DMS153 (cell line): ENCODE results near the gene MNX1.

ENCODE experiments used
- DNase-seq: peaks from one replicate; lab custom pipeline; 2025; lab: John Stamatoyannopoulos, UW

Gene MNX1

GRCh38 chr7:157032644-157033482, 22.4 kb upstream of the MNX1 start:
- no peak for DNase-seq

GRCh38 chr7:157032128-157032527, 21.7 kb upstream of the MNX1 start:
- DNase-seq: no peak

GRCh38 chr7:157028199-157028903, 17.9 kb upstream of the MNX1 start:
- DNase-seq: no peak

- peak; percentile 41 for DNase-seq
Observed at GRCh38 chr7:157027568-157028198, 17.2 kb upstream of the MNX1 start.

GRCh38 chr7:157024716-157025115, 14.3 kb upstream of the MNX1 start:
- no peak for DNase-seq

GRCh38 chr7:157023589-157023905, 13.1 kb upstream of the MNX1 start:
- no peak for DNase-seq

- DNase-seq: no peak
Observed at GRCh38 chr7:157022681-157023588, 12.5 kb upstream of the MNX1 start.

GRCh38 chr7:157021871-157022680, 11.6 kb upstream of the MNX1 start:
- no peak for DNase-seq

GRCh38 chr7:157021071-157021870, 10.8 kb upstream of the MNX1 start:
- DNase-seq: no peak

- no peak for DNase-seq
Observed at GRCh38 chr7:157020514-157021070, 10.1 kb upstream of the MNX1 start.

GRCh38 chr7:157019718-157020451, 9.4 kb upstream of the MNX1 start:
- no peak for DNase-seq

- DNase-seq: no peak
Observed at GRCh38 chr7:157018997-157019608, 8.6 kb upstream of the MNX1 start.

- no peak for DNase-seq
Observed at GRCh38 chr7:157018328-157018996, 8.0 kb upstream of the MNX1 start.

GRCh38 chr7:157017603-157018327, 7.3 kb upstream of the MNX1 start:
- DNase-seq: no peak

- DNase-seq: no peak
Observed at GRCh38 chr7:157017149-157017548, 6.7 kb upstream of the MNX1 start.

- DNase-seq: peak; percentile 67
Observed at GRCh38 chr7:157016352-157017041, 6.0 kb upstream of the MNX1 start.

GRCh38 chr7:157016024-157016351, 5.5 kb upstream of the MNX1 start:
- no peak for DNase-seq
